PC-9 (cell line): ENCODE measurements around the gene SYNE1.

ENCODE experiments used
- EZH2 ChIP-seq: fragments of 200-600 bp; sonication (generic); IDR thresholded peaks from 2 replicates; pipeline ENCODE4 v1.8.0; 2017; ENCODE audit warnings: antibody characterized with exemption, low read depth
- TF ChIP-seq, protein P1 (sequence below): fragments of 200-600 bp; sonication (generic); conservative IDR thresholded peaks from 2 replicates; pipeline ENCODE4 v1.6.1; 2017; ENCODE audit warnings: mixed run types, antibody characterized with exemption, mild to moderate bottlenecking, moderate library complexity

DNA sequence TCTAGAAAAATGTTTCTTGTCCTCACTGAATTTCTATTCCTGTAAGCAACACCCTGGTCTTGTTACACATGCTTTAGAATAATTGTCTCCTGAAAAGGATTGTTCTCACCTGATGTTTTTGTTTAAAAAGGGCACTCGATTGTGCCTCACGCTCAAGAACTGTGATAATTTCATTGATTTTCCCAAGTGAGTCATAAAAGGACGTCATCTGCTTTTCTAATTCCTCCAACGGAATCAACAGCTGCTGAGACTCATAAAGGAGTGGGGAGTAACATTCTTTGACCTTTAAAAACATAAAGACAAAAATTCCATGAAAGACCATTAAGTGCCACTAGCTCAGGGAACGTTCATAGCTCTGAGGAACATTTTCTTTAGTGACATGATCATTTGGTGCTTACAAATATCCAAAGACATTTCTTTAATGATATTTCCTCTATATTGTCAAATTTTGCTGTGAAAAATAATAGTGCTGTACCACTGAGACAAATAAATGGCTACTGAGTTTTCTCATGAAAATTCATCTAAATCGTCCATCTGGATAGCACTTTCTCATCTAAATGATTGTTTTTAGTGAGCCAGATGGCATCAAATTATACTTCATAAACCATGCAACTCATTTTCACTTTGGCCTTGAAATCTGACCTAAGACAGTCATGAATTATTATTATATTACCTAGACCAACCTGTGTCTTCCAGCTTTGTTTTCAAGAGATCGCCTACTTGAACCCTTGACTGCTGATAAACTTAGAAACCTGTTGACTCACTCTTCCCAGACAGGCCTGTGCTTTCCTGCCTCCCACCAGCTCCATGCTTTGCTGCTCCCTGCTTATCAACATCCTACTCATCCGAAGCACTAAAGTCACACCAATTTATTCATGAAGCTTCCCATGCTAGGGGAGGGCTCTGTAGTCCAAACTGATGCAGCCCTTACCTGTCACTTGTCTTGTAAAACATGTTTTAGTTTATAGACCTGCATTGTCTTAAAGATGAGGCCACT, 178.2 kb downstream of the SYNE1 start:
- TF ChIP-seq, protein P1, sequence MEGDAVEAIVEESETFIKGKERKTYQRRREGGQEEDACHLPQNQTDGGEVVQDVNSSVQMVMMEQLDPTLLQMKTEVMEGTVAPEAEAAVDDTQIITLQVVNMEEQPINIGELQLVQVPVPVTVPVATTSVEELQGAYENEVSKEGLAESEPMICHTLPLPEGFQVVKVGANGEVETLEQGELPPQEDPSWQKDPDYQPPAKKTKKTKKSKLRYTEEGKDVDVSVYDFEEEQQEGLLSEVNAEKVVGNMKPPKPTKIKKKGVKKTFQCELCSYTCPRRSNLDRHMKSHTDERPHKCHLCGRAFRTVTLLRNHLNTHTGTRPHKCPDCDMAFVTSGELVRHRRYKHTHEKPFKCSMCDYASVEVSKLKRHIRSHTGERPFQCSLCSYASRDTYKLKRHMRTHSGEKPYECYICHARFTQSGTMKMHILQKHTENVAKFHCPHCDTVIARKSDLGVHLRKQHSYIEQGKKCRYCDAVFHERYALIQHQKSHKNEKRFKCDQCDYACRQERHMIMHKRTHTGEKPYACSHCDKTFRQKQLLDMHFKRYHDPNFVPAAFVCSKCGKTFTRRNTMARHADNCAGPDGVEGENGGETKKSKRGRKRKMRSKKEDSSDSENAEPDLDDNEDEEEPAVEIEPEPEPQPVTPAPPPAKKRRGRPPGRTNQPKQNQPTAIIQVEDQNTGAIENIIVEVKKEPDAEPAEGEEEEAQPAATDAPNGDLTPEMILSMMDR: no peak
- no peak for TF ChIP-seq EZH2
